Activated B cell treated with CpG ODN at 0.5 μM for 24 hours (primary cell): Measurements from ENCODE around the gene MIPEP. TPM values are rescaled to one million over a fixed set of nuclear protein-coding genes. Genes with fewer than 3 reads are reported as not detected.

Source experiments
- ATAC-seq: fragments of 200-7000 bp; cut with Tn5 transposase; one replicate; pipeline ENCODE4 v1.10.0; 2021; ENCODE audit warnings: low read depth, mild to moderate bottlenecking, moderate library complexity
- CTCF ChIA-PET: fragments of 350-600 bp; sonication (Branson Sonifier 250); formaldehyde crosslinking; loops from one replicate; lab custom pipeline; 2021; ENCODE audit warnings: antibody characterized with exemption; lab: Charles Lee
- POLR2A ChIA-PET: fragments of 350-600 bp; sonication (Branson Sonifier 250); formaldehyde crosslinking; loops from one replicate; lab custom pipeline; 2021; ENCODE audit warnings: antibody characterized with exemption; lab: Charles Lee
- DNase-seq: peaks from one replicate; pipeline ENCODE4 v3.0.0; 2022
- H3K27ac Mint-ChIP-seq: one replicate; pipeline ENCODE4 v1.8.0; 2020; ENCODE audit warnings: mixed read lengths
- H3K27me3 Mint-ChIP-seq: one replicate; pipeline ENCODE4 v1.8.0; 2021; ENCODE audit warnings: mixed read lengths
- H3K36me3 Mint-ChIP-seq: one replicate; pipeline ENCODE4 v1.8.0; 2021; ENCODE audit warnings: low read depth, mixed read lengths
- H3K4me1 Mint-ChIP-seq: one replicate; pipeline ENCODE4 v1.8.0; 2021; ENCODE audit warnings: mixed read lengths
- H3K4me3 Mint-ChIP-seq: one replicate; pipeline ENCODE4 v1.8.0; 2020; ENCODE audit warnings: mild to moderate bottlenecking, mixed read lengths
- H3K9me3 Mint-ChIP-seq: one replicate; pipeline ENCODE4 v1.8.0; 2020; ENCODE audit warnings: mixed read lengths
- intact Hi-C: fragments of 100-400 bp; cut with micrococcal nuclease; formaldehyde crosslinking; loops from one replicate; pipeline ENCODE4 v1.15.1; 2024
- total RNA-seq: library from RNA; stranded (reverse); gene quantifications from 2 replicates; pipeline ENCODE4 v1.2.3, GENCODE V29; 2022
- TF ChIP-seq, protein P1 (sequence below): fragments of 200-600 bp; IDR thresholded peaks from one replicate; pipeline ENCODE4 v1.8.0; 2022; ENCODE audit warnings: antibody characterized with exemption, mild to moderate bottlenecking

Gene MIPEP
- total RNA-seq, 1 donor from 2014 or later = 19.7 TPM

- Mint-ChIP-seq H3K27ac (no peak overlapping the region), H3K9me3 (no peaks in the 10 kb centered on the region), H3K36me3 (peaks cover 9% of the 10 kb centered on the region), H3K4me3 (no peak overlapping the region), H3K27me3 (peaks cover 34% of the 10 kb centered on the region), H3K4me1 (peaks cover 30% of the 10 kb centered on the region)
- intact Hi-C loops = no loop called here
- POLR2A ChIA-PET = no interaction called here
- CTCF ChIA-PET = no interaction called here
- DNase-seq (no peak), ATAC-seq (no peak)
- TF ChIP-seq, protein P1, sequence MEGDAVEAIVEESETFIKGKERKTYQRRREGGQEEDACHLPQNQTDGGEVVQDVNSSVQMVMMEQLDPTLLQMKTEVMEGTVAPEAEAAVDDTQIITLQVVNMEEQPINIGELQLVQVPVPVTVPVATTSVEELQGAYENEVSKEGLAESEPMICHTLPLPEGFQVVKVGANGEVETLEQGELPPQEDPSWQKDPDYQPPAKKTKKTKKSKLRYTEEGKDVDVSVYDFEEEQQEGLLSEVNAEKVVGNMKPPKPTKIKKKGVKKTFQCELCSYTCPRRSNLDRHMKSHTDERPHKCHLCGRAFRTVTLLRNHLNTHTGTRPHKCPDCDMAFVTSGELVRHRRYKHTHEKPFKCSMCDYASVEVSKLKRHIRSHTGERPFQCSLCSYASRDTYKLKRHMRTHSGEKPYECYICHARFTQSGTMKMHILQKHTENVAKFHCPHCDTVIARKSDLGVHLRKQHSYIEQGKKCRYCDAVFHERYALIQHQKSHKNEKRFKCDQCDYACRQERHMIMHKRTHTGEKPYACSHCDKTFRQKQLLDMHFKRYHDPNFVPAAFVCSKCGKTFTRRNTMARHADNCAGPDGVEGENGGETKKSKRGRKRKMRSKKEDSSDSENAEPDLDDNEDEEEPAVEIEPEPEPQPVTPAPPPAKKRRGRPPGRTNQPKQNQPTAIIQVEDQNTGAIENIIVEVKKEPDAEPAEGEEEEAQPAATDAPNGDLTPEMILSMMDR = no peak
These were observed 110.3 kb downstream of the MIPEP start for GRCh38 chr13:23778879-23779278.

- DNase-seq (no peak), ATAC-seq (no peak)
- H3K27ac Mint-ChIP-seq = no peak overlapping the region
- TF ChIP-seq, protein P1 = no peak
- ChIA-PET POLR2A (no interaction called here), CTCF (interaction anchor here (0.5 kb wide), 1 partner anchor 33 kb away, joined by 3 read pairs; no protein-coding TSS in a partner anchor)
- H3K27me3 Mint-ChIP-seq = peaks cover 41% of the 10 kb centered on the region
- H3K4me3 Mint-ChIP-seq = no peak overlapping the region
- H3K9me3 Mint-ChIP-seq = no peaks in the 10 kb centered on the region
- intact Hi-C loops = no loop called here
- peaks cover 26% of the 10 kb centered on the region for H3K4me1 Mint-ChIP-seq
- peaks cover 9% of the 10 kb centered on the region for H3K36me3 Mint-ChIP-seq
These were observed 111.1 kb downstream of the MIPEP start for GRCh38 chr13:23778002-23778652.

- POLR2A ChIA-PET = no interaction called here
- Mint-ChIP-seq H3K27ac (no peak overlapping the region), H3K4me3 (no peak overlapping the region), H3K36me3 (peaks cover 9% of the 10 kb centered on the region), H3K4me1 (peaks cover 26% of the 10 kb centered on the region), H3K9me3 (no peaks in the 10 kb centered on the region), H3K27me3 (peaks cover 47% of the 10 kb centered on the region)
- CTCF ChIA-PET = interaction anchor here (0.5 kb wide), 1 partner anchor 34 kb away, joined by 3 read pairs; no protein-coding TSS in a partner anchor
- intact Hi-C loops = loop anchor here (1.0 to 2.0 kb wide), 4 partner anchors 30 to 393 kb away; no protein-coding TSS in a partner anchor
- DNase-seq (no peak), ATAC-seq (peak; percentile 26)
- TF ChIP-seq, protein P1 = no peak
These were observed 111.7 kb downstream of the MIPEP start for GRCh38 chr13:23777575-23777870.

DNA sequence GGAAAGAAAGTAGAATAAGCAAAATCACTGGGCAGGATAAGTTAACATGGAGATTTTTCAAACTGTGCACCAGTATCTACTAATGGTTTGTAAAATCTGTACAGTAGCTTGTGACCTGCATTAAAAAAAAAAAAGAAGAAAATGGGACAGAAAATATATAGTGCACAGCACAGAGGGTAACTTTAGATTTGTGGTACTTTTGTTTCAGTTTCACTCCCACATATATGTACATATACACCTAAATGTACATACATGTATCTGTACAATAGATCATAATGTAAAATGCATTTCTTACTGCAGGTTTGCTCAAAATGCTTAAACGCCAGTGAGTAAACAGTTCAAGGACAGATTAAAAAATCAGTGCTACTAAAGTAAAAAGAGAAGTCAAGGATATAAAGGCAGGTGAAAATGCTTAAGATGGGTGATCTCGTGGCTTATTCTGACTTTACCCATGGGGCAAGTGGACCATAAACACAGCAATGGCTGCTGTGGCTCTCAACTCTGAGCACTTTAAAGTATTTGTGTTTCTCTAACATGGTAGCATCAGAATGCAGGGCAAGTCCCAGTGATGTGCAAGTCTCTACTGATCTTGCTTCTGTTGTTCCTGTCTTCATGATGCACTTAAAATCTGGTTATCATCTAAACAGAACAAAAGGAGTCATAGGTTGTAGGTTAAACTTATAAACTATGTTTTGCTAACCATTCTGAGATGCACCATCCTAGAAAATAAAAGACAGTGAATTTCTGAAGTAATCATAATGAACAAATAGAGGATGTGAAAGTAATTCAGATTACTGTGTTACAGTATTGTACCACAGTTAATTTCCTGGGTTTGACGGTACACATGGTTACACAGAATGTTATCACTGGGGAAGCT is 112.3 kb downstream of the MIPEP start:
- peaks cover 48% of the 10 kb centered on the region for H3K27me3 Mint-ChIP-seq
- H3K27ac Mint-ChIP-seq = no peak overlapping the region
- no peaks in the 10 kb centered on the region for H3K9me3 Mint-ChIP-seq
- DNase-seq (no peak), ATAC-seq (peak; percentile 95)
- TF ChIP-seq, protein P1 = no peak
- ChIA-PET POLR2A (no interaction called here), CTCF (interaction anchor here (0.5 kb wide), 1 partner anchor 34 kb away, joined by 3 read pairs; no protein-coding TSS in a partner anchor)
- intact Hi-C loops = loop anchor here (1.0 to 2.0 kb wide), 4 partner anchors 30 to 393 kb away; no protein-coding TSS in a partner anchor
- peaks cover 26% of the 10 kb centered on the region for H3K4me1 Mint-ChIP-seq
- no peak overlapping the region for H3K4me3 Mint-ChIP-seq
- H3K36me3 Mint-ChIP-seq = peaks cover 9% of the 10 kb centered on the region

DNA sequence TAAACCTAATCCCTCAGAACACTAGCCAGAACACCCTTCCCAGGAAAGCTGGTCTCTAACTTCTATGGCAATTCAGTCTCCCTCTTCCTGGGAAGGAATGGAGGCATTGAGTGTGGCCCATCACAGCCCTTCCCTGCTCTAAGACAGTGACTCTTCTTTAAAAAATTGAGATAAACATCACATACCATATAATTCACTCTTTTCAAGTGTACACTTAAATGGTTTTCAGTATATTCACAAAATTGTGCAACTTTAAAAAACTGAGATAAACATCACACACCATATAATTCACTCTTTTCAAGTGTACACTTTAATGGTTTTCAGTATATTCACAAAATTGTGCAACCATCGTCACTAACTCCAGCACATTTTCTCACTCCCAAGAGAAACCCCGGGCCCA is 116.5 kb downstream of the MIPEP start:
- no peak for ATAC-seq
- DNase-seq = no peak
- Mint-ChIP-seq H3K36me3 (peaks cover 2% of the 10 kb centered on the region), H3K4me3 (no peak overlapping the region), H3K27ac (no peak overlapping the region), H3K27me3 (peaks cover 38% of the 10 kb centered on the region), H3K4me1 (peaks cover 23% of the 10 kb centered on the region), H3K9me3 (no peaks in the 10 kb centered on the region)
- intact Hi-C loops = no loop called here
- POLR2A ChIA-PET = no interaction called here
- CTCF ChIA-PET = no interaction called here
- TF ChIP-seq, protein P1 = no peak
